Measurements from ENCODE around the gene EMP1.

The EMP1 gene

GRCh38 chr12:13173012-13173932 lies 23.3 kb upstream of the EMP1 start:
- peak; percentile 38 for DNase-seq (ENCODE audit: low spot score)

DNA sequence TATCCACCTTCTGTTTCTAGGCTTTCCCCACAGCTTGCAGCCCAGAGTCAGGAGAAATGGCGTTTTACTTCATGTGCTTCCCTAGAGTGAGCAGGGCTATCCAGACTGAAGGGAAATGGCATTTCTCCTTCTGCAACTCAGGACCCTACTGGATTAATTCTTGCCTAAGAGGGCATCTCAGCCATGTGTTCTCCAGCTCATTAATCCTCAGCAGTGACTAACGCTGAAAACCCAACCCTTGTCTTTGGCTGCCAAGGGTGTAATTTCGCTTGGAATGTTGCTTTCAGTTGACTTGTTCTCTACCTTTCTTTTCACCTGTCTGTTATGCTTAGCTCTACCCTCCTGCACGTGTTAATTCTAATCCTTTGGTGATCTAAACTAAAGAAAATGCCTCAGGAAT lies 21.0 kb upstream of the EMP1 start:
- no peak for DNase-seq (ENCODE audit: low spot score)

- DNase-seq (ENCODE audit: low spot score) = no peak
Measured at GRCh38 chr12:13176256-13176655, 20.3 kb upstream of the EMP1 start.

DNA sequence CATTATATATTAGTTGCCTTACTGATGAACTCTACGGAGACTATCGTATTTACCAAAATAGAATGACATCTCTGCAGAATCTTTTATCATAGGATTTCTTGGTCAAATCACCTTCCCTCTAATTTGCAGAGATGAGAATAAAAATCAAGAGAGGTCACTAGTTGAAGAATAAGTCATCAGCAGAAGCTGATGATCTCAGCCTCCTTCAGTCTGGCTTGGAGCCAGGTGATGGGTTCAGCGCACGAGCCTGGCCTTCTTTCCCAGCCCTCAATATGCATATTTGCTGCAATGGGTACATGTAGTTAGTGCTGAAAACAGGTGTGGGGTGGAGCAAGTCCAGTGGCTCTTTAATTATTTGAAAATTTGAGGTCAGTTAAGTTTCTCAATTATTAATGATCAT lies 19.2 kb upstream of the EMP1 start:
- no peak for DNase-seq (ENCODE audit: low spot score)

GRCh38 chr12:13177906-13178305 lies 18.6 kb upstream of the EMP1 start:
- DNase-seq (ENCODE audit: low spot score) = no peak

DNA sequence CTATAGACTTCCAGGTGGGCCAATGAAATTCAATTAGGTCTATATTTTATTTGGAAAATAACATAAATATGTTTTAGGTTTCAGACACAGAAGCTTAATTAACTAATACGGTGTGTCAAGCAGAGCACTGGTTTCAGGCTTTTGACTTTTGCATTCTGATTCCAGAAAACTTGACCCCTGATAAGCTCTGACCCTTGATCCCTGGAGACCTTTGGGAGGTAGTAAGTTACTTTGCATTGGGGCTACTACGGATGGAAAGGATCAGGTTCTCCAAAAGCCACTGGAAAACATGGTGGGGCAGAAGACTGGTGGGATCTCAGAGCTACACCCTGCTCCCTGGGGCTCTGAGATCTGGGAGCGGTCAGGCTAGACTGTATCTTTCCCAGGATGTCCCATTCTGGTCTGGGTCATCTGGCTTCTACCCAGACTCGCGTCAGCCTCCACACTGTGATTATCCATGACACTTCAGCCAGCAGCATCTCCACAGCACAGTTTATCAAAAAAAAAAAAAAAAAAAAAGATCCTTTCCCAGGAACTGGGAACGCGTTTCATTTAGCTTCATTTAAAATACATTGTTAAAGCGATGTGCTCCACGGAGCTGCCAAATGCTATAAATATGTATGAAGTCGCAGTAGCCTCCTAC lies 17.8 kb upstream of the EMP1 start:
- no peak for DNase-seq (ENCODE audit: low spot score)

DNA sequence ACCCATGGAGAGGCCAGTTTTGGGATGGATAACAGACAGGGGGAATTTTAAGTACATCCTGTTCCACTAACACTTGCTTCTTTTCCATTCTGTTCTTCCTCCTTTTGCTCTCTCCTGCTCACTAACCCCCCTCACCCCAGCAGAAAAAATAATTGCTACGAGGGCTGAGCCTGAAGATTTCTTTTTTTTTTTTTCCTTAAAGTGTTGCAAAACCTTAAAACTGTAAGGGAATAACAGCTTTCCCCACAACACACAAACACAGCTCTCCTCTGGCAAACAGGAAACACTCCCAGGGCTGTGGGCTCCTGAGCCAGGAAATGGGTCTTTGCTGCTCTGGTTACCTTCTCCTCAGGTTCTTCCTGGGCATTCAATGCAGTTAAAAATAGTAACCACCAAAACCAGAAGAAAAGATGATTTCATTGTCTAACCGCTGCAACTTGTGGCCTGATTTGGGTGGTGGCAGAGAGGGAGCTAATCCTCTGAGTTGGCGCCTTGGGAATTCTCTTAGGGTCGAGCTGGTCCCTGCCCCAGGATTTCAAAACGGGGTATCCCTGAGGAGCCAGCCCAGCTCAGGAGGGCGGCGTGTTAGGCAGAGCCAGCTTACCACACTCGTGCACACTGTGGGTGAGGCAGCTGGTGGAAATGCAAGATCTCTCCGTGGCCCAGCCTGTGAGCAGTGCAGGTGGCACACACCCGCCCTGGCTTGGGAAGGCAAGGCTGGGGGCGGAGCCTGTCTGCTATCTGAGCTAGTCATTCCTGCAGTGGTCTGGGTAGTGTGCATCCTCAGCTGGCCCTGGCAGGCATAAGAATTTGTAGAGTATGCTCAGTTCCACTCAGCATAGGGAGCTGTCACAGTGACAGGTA lies 17.1 kb upstream of the EMP1 start:
- peak; percentile 63 for DNase-seq (ENCODE audit: low spot score)

DNA sequence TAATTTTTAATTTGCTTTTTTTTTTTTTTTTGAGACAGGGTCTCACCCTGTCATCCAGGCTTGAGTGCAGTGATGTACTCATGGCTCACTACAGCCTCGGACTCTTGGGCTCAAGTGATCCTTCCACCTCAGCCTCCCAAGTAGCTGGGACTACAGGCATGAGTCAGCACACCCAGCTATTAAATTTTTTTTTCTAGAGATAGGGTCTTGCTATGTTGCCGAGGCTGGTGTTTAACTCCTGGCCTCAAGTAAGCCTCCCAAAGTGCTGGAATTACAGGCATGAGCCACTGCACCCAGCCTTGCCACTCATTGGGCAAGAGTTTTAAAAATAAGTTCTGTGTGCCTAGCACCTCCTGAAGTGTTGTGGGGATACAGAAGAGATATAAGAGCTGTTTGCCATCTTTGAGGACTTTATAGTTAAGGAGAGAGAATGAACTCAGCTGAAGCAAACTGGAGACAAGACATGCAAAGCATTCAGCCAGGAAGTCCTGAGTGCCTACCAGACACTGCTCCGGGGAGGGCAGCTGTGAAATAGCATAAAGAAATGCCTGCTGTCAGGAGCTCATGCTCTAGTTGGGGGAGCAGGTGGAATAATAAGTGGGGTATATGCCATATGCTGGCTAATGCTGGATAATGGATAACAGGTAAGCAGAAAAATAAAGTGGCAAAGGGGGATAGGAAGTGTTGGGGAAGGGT lies 15.0 kb upstream of the EMP1 start:
- no peak for DNase-seq (ENCODE audit: low spot score)

DNA sequence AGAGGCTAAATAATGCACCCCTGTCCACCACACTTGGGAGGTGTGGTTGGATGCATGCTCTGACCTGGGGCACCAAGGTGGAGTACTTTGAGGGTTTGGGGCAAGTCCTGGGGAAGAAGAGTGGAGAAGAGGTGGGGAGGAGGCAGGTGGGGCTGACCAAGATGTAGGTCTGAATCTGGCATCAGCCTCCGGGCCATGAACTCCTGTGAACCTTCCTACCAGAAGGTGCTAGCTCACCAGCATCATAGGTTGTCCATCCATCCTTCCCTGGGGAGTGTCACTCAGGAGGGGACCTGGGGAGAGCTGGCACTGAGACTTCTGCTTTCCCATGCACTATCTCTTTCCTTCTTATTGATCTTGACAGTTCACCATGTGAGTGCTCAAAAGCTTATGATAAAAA lies 13.6 kb upstream of the EMP1 start:
- no peak for DNase-seq (ENCODE audit: low spot score)

DNA sequence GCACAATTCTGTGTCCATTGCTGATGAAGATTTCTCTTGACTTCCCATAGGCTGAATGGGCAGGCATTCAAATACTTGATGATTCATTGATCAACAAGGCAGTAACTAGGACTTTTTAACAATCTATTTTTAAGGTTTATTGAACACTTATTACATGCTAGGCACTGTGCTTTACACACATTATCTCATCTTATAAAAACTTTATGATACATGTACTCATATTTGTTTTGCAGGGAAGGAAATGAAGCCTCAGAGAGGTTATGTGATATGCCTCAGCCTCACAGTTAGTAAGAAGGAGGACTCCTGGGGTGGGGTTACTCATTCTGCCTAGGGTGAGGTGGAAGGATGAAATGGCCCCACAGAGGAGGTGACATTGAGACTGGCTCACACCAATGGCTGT lies 12.9 kb upstream of the EMP1 start:
- no peak for DNase-seq (ENCODE audit: low spot score)

DNA sequence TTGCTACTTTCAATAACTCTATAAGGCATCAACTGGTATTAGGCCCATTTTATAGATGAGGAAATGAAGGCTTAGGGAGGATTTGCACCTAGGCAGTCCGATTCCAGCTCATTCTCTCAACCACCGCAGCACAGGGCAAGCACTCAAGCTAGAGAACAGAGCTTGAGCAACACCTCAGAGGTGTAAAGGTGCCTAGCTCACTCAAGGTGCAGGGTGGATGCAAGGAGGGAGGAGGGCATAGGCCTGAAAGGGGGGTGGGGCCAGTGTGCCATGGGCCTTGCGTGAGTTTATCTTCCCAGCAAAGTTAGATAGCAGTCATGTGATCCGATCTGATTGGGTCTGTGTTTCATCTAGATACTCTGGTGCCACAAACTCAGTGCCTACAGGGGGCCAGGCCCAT lies 10.2 kb upstream of the EMP1 start:
- DNase-seq (ENCODE audit: low spot score) = no peak

- DNase-seq (ENCODE audit: low spot score) = no peak
Measured at GRCh38 chr12:13187399-13187798, 9.1 kb upstream of the EMP1 start.

- no peak for DNase-seq (ENCODE audit: low spot score)
Measured at GRCh38 chr12:13189264-13189663, 7.3 kb upstream of the EMP1 start.

DNA sequence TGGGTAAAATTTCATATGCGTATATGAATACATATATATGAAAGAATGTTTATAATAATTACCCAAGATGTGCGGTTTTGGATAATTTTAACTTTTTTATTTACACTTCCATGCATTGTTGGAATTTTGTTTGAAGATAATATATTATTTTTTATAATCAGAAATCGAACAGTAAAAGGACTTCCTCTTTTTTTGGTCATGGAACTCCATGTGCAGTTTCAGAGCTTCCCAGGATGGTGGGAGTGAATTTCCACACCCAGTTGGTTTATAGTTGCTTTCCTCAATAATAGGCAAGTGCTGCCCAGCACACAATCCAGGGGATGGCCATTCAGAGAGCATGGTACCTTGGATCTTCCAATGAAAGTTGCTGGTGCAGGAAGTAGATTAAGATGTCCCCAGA lies 6.3 kb upstream of the EMP1 start:
- no peak for DNase-seq (ENCODE audit: low spot score)

DNA sequence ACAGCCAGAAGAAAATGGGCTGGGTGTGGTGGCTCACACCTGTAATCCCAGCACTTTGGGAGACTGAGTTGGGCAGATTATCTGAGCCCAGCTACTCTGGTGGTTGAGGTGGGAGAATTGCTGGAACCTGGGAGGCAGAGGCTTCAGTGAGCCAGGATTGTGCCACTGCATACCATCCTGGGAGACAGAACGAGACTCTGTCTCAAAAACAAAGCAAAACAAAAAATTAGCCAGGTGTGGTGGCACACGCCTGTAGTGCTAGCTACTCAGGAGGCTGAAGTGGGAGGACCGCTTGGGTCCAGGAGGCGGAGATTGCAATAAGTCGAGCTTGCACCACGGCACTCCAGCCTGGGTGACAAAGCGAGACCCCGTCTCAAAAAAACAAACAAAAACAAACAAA lies 3.8 kb upstream of the EMP1 start:
- no peak for DNase-seq (ENCODE audit: low spot score)

DNA sequence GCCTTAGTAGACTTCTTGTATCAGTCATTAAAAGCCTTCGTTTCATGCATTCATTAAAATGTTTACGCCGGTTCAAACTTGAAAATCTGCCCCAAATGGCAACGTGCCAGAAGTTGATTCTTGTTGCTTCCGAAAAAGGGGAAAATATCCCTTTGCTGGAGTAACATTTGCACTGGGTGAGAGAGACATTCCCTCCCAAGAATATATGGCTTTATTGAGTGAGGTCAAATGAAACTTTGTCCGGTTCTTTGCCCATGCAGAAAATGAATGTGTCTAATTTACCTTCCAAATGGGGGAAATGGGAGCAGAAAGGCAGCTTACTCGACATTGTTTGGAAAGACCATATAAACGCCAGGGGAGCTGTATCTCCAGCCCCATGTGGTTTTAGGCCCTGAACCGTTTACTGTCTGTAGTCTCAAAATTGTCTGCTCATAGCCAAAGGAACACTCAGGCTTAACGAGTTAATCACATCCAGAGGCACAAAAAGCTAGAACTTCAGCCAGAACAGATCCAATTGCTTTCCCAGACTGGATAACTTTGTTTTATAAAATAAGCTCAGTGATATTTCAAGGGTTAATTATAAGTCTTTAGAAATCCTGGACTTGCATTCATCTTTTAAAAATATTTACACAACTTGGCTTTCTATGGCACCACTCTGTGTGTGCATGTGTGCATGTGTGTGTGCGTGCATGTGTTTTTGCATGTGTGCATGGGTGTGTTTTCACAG lies 2.9 kb upstream of the EMP1 start:
- DNase-seq (ENCODE audit: low spot score) = no peak

- no peak for DNase-seq (ENCODE audit: low spot score)
Measured at GRCh38 chr12:13194401-13195110, 2.0 kb upstream of the EMP1 start.

DNA sequence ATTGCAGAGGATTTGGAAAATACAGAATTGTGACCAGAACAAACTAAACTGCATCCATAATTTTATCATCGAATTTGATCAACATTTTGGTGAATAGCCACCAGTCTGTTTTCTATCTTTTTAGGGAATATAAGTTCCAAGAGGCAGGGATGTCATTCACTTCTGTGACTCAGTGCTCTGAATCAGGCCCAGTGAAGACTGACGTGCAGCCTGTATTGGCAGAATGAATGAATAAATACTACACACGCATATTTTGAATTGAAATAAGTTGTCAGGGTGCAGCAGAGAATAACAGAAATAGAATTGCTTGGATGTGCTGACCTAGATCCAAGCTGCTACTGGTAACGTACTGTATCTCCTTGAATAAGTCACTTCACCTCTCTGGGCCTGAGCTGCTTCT lies 1.3 kb upstream of the EMP1 start:
- no peak for DNase-seq (ENCODE audit: low spot score)

DNA sequence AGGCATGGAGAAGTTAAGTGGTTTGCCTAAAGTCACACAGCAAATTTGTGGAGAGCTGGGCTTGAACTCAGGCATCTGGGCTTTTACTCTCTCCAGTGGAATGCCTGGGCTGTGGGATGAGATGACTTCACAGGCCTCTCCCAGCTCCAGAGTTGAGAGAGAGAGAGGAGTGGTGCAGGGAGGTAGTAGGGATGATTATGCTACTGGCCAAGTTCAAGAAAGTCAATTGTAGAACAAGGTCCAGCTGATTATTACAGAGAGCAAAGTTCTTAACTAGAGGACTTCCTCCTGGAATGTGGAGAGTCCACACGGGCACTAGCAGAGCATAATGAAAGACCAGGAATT lies 769 bp upstream of the EMP1 start:
- DNase-seq (ENCODE audit: low spot score) = no peak

- DNase-seq (ENCODE audit: low spot score) = no peak
Measured at GRCh38 chr12:13197032-13197431, 506 bp downstream of the EMP1 start.
